GM18951 (cell line): ENCODE measurements around the gene ZSCAN22.
"Not testable (repeated sequence)": the region's sequence is repeated elsewhere in the genome, so short reads cannot be mapped to it uniquely, and the experiment has no call there.

Experiments used
- POLR2A ChIP-seq: IDR thresholded peaks from 4 replicates; pipeline ENCODE4 v1.6.1; 2011; ENCODE audit warnings: mild to moderate bottlenecking; ENCODE audit not compliant: insufficient read length, insufficient read depth; ENCODE audit errors: extremely low read depth
- in situ Hi-C: fragments of 300-500 bp; cut with MboI; formaldehyde crosslinking; loops from one replicate; pipeline ENCODE4 v1.12.0; 2022; ENCODE audit warnings: low sequenced_read_pairs, mixed read lengths, inconsistent platforms; ENCODE audit not compliant: unreplicated experiment

The ZSCAN22 gene

DNA sequence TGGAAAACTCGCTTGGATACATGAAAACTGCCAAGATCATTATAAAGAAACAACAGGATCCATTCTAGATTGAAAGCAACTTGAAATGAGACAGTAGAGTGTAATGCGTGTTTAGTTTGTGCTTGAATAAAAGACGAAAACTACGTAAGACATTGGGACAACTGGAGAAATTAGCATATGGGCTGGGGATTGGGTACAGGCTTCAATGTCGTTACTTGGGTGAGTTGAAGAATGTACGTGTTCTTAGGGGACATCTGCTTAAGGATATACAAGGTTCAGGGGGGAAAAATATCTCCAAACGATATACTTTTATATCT lies 22.1 kb upstream of the ZSCAN22 start:
- TF ChIP-seq POLR2A = no peak
- in situ Hi-C loops = no loop called here

DNA sequence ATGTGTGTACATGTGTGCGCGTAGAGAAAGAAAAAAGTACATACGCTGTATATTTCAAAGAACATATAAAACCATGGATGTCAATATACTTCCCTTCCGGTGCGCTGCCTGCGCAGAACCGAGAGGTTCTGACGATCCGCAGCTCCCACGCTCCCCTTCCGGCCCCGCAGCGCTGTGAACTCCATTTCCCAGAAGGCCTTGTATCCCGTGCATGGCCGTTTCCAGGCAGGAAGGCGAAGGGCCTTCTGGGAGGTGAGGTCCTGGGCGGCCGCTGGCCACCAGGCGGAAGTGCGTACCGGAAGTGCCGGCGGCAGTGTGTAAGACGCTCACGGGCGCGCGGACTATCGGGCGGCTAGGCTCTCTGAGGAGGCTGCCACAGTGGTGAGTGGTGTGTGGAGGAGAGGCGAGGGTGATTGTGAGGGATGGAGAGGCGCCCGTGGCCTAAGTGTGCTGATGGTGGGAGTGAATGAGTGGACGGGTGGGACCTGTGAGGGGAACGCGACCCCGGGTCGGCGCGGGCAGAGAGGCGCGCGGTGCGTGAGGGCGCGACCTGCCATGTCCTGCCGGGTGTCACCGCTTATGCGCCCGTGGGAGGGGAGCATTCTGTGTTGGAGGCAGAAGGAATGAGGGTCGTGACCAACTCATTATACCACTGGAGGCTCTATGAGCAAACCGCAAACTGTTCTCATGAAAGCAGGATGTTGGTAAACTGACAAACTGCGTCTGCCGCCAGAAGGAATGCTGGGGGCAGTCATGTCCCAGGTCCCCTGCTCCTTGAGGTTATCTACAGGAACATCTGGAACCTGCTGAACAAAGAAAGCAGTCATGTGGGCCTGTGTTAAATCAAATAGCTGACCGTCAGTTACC lies 21.5 kb upstream of the ZSCAN22 start, which contains the start of gene ERVK3-1:
Gene ERVK3-1 (plus strand): TSS at position 313 of the 867 bp plus-strand sequence. CDS start 6,792 bp downstream, outside the sequence.
- in situ Hi-C loops = no loop called here

DNA sequence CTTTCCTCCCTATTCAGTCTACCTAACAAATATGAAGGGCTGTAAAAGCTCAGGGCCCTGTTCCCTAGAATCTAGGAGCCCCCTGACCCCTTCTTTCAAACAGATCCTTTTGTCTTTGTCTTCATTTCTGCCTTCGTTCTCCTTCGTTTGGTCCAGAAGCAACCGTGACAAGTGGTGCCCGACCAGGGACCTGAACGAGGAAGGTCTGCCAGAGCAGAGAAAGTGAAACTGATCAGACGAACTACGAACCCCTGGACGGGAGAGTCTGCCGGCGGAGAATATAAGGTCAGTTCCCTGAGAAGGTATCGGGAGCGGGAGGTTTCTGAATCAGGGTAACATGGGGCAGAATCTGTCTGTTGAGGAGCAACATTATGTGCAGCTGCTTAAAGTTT lies 20.9 kb upstream of the ZSCAN22 start:
- TF ChIP-seq POLR2A = no peak
- in situ Hi-C loops = no loop called here

More for the DNA sequence above, 21.5 kb upstream of the ZSCAN22 start, which contains the start of gene ERVK3-1:
- peak; percentile 96 for TF ChIP-seq POLR2A

GRCh38 chr19:58307736-58308135 lies 19.1 kb upstream of the ZSCAN22 start:
- TF ChIP-seq POLR2A = no peak
- in situ Hi-C loops = no loop called here

GRCh38 chr19:58310685-58311084 lies 16.1 kb upstream of the ZSCAN22 start:
- in situ Hi-C loops = not testable (repeated sequence)

DNA sequence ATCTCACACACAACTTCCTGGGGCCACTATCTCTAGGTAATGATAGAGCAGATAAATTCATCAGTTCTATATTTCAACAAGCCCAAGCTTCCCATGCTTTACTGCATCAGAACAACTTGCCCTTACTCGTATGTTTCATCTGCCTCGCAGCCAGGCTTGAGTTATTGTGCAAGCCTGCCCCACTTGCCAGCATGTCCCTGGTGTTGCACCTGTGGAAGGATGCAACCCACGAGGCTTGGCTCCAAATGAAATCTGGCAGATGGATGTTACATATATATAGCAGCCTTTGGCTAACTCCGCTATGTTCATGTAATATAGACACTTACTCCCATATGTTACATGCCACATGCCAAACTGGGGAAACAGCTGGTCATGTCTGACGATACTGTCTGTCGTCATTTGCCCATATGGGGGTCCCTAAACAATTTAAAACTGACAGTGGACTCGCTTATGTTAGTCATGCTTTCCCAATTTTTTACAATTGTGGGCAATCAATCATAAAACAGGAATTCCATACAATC lies 15.4 kb upstream of the ZSCAN22 start:
- in situ Hi-C loops = no loop called here
- TF ChIP-seq POLR2A = no peak

DNA sequence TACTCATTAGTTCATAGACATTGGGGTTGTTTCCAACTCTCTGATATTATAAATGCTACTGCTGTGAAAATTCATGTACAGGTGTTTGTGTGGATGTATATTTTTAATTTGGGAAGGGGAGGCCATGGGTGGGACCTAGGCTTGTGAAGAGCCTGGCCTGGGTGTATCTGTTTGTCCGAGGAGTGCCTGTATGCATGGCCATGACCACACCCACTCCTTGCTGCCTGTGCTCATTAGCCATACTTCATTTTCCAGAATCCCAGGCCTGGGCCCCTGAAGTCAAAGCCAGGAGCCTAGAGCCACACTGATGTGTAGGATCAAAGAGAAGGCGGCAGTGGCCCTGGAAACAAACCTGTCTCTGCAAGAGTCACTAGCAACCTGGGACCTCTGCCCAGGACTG lies 11.2 kb upstream of the ZSCAN22 start:
- in situ Hi-C loops = no loop called here
- TF ChIP-seq POLR2A = no peak

DNA sequence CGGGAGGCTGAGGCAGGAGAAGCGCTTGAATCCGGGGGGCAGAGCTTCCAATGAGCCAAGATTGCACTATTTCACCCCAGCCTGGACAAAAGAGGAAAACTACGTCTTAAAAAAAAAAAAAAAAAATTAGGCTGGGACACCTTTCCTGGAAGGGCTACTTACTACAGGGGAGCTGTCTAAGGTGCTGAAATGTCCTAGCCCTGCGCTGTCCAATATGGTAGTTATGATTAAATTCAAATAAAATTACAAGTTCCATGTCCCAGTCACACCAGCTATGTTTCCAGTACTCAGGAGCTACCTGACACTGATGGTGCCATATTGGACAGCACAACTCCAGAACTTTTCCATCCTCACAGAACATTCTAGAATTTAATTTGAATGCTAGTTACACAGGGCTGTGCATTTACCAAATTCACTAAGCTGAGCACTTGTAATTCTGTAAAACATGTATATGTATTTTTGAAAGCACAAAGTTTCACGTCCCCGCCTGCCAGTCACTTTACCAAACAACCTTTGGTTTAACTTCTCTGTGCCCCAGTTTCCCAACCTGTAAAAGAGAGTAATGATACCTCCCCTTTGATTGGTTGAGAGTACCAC lies 9.2 kb upstream of the ZSCAN22 start:
- no peak for TF ChIP-seq POLR2A
- in situ Hi-C loops = no loop called here

- in situ Hi-C loops = no loop called here
- no peak for TF ChIP-seq POLR2A
Observed at GRCh38 chr19:58318297-58318696, 8.5 kb upstream of the ZSCAN22 start.

- no peak for TF ChIP-seq POLR2A
- in situ Hi-C loops = no loop called here
Observed at GRCh38 chr19:58319241-58319640, 7.6 kb upstream of the ZSCAN22 start.

GRCh38 chr19:58325311-58326022 lies 1.3 kb upstream of the ZSCAN22 start:
- no peak for TF ChIP-seq POLR2A
- in situ Hi-C loops = no loop called here

- in situ Hi-C loops = no loop called here
- TF ChIP-seq POLR2A = no peak
Observed at GRCh38 chr19:58326501-58326913, 287 bp upstream of the ZSCAN22 start.

- no peak for TF ChIP-seq POLR2A
- in situ Hi-C loops = no loop called here
Observed at GRCh38 chr19:58328999-58329398, 2.2 kb downstream of the ZSCAN22 start.
